Smooth muscle cell (in vitro differentiated cells): ENCODE data around the gene CDKN2B-AS1. TPM values are rescaled to one million over a fixed set of nuclear protein-coding genes. Genes with fewer than 3 reads are reported as not detected.
"Not testable (repeated sequence)": the region's sequence is repeated elsewhere in the genome, so short reads cannot be mapped to it uniquely, and the experiment has no call there.

ENCODE experiments used
- DNase-seq: peaks from one replicate; lab custom pipeline; 2025; ENCODE audit not compliant: unreplicated experiment; lab: John Stamatoyannopoulos, UW
- H2AFZ ChIP-seq: fragments of 200-600 bp; sonication (generic); 2 replicates; pipeline ENCODE4 v1.6.0; 2016; ENCODE audit warnings: antibody characterized with exemption, low read depth, mild to moderate bottlenecking
- H3F3A ChIP-seq: fragments of 200-600 bp; sonication (generic); 2 replicates; pipeline ENCODE4 v1.6.0; 2017; ENCODE audit warnings: antibody characterized with exemption, low read depth
- H3K27ac ChIP-seq: fragments of 200-600 bp; sonication (generic); 2 replicates; pipeline ENCODE4 v1.5.1; 2016; ENCODE audit warnings: low read depth, mild to moderate bottlenecking
- H3K27me3 ChIP-seq: fragments of 200-600 bp; sonication (generic); 2 replicates; pipeline ENCODE4 v1.6.1; 2016; ENCODE audit warnings: low read depth, mild to moderate bottlenecking
- H3K36me3 ChIP-seq: fragments of 200-600 bp; sonication (generic); 2 replicates; pipeline ENCODE4 v1.5.1; 2016; ENCODE audit warnings: low read depth
- H3K4me1 ChIP-seq: fragments of 200-600 bp; sonication (generic); 2 replicates; pipeline ENCODE4 v1.5.1; 2016; ENCODE audit warnings: low read depth
- H3K4me2 ChIP-seq: fragments of 200-600 bp; sonication (generic); 2 replicates; pipeline ENCODE4 v1.6.0; 2016; ENCODE audit warnings: mild to moderate bottlenecking
- H3K4me3 ChIP-seq: fragments of 200-600 bp; sonication (generic); 2 replicates; pipeline ENCODE4 v1.5.1; 2016; ENCODE audit warnings: mild to moderate bottlenecking
- H3K79me2 ChIP-seq: fragments of 200-600 bp; sonication (generic); 2 replicates; pipeline ENCODE4 v1.6.0; 2016; ENCODE audit warnings: low read depth, mild to moderate bottlenecking
- H3K9ac ChIP-seq: fragments of 200-600 bp; sonication (generic); 2 replicates; pipeline ENCODE4 v1.6.0; 2016; ENCODE audit warnings: low read depth
- H3K9me3 ChIP-seq: fragments of 200-600 bp; sonication (generic); replicated peaks from 2 replicates; pipeline ENCODE4 v1.5.1; 2016; ENCODE audit warnings: low read depth
- H4K20me1 ChIP-seq: fragments of 200-600 bp; sonication (generic); 2 replicates; pipeline ENCODE4 v1.6.0; 2016; ENCODE audit warnings: low read depth
- WGBS: methylation state at CpG from one replicate; pipeline ENCODE4 v1.1.7; 2016; ENCODE audit warnings: low lambda C conversion rate; 5-methylcytosine and 5-hydroxymethylcytosine counted together
- polyA plus RNA-seq: library from polyadenylated mRNA; unstranded; fragments of >200 nt; fragmentation: Nextera tagmentation; extraction: Ambion mirVana; gene quantifications from 2 replicates; pipeline ENCODE4 v1.2.1, GENCODE V29; 2016
- total RNA-seq: library from RNA; depleted of rRNA; stranded (reverse); fragments of >200 nt; gene quantifications from 2 replicates; pipeline ENCODE4 v1.2.3, GENCODE V29; 2014
- TF ChIP-seq, protein P1 (sequence below): fragments of 200-600 bp; sonication (generic); IDR thresholded peaks from 2 replicates; pipeline ENCODE4 v1.5.1; 2017; ENCODE audit warnings: borderline replicate concordance, mild to moderate bottlenecking, antibody characterized with exemption; ENCODE audit not compliant: insufficient read depth, poor library complexity, severe bottlenecking

CDKN2B-AS1 gene
- total RNA-seq = 23.7 and 38.5 TPM in 2 replicates
- polyA plus RNA-seq = 31.7 and 32.7 TPM in 2 replicates

DNA sequence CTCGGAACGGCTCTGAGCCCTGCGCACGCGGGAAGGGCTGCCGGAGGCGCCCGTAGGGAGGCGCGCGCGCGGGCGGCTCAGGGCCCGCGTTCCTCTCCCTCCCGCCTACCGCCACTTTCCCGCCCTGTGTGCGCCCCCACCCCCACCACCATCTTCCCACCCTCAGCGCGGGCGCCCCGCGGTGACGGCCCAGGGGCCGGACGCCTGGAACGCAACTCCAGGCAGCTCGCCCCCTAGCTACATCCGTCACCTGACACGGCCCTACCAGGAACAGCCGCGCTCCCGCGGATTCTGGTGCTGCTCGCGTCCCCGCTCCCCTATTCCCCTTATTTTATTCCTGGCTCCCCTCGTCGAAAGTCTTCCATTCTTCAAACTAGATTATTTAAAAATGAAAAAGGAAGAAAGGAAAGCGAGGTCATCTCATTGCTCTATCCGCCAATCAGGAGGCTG lies at the start of gene CDKN2B-AS1:
Gene CDKN2B-AS1, plus strand, starts transcription at position 236 of the 450 bp plus-strand sequence.
- Histone ChIP-seq H2AFZ (peak within 1 kb of the TSS; percentile 89), H3K27me3 (peaks cover 22% of the 10 kb centered on the region), H4K20me1 (no peaks in the 10 kb centered on the region), H3K27ac (peak within 1 kb of the TSS; percentile 90), H3K36me3 (no peaks in the 10 kb centered on the region), H3K4me3 (peak within 1 kb of the TSS; percentile 84), H3K4me2 (peak within 1 kb of the TSS; percentile 83), H3K9me3 (no peaks in the 10 kb centered on the region), H3K4me1 (peaks cover 16% of the 10 kb centered on the region), H3K9ac (peak within 1 kb of the TSS; percentile 89), H3K79me2 (peaks cover 34% of the 10 kb centered on the region), H3F3A (peaks cover 8% of the 10 kb centered on the region)
- TF ChIP-seq, protein P1, sequence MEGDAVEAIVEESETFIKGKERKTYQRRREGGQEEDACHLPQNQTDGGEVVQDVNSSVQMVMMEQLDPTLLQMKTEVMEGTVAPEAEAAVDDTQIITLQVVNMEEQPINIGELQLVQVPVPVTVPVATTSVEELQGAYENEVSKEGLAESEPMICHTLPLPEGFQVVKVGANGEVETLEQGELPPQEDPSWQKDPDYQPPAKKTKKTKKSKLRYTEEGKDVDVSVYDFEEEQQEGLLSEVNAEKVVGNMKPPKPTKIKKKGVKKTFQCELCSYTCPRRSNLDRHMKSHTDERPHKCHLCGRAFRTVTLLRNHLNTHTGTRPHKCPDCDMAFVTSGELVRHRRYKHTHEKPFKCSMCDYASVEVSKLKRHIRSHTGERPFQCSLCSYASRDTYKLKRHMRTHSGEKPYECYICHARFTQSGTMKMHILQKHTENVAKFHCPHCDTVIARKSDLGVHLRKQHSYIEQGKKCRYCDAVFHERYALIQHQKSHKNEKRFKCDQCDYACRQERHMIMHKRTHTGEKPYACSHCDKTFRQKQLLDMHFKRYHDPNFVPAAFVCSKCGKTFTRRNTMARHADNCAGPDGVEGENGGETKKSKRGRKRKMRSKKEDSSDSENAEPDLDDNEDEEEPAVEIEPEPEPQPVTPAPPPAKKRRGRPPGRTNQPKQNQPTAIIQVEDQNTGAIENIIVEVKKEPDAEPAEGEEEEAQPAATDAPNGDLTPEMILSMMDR = peak; percentile 4
- WGBS = under 1% methylated on average over 23 of the region's 43 CpGs
- no peak for DNase-seq

DNA sequence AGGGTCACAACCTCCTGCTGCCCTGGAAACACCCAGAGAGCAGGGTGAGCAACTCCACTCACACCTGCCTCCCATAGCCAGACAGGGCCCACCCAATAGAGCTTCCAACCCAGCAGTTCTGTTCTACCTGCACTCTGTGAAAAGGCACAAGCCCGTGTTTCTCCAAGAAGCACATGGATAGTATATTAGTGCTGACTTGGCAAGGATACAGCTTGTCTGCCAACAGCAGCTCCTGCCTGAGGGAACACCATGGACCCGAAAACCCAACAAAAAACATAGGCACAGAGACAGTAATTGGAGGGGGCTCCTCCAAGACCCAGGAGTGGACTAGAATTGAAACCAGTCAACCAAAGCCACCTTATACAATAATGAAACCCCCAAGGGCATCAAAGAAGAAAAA lies 49.0 kb upstream of the CDKN2B-AS1 start:
- Histone ChIP-seq H3F3A (no peaks in the 10 kb centered on the region), H4K20me1 (no peaks in the 10 kb centered on the region), H2AFZ (no peak overlapping the region), H3K9ac (no peak overlapping the region), H3K9me3 (no peaks in the 10 kb centered on the region), H3K79me2 (no peaks in the 10 kb centered on the region), H3K4me3 (no peak overlapping the region), H3K4me2 (no peak overlapping the region), H3K36me3 (no peaks in the 10 kb centered on the region), H3K27ac (no peak overlapping the region), H3K4me1 (no peaks in the 10 kb centered on the region), H3K27me3 (no peaks in the 10 kb centered on the region)
- WGBS = 88% methylated on average over 2 of the region's 2 CpGs
- TF ChIP-seq, protein P1 = no peak
- DNase-seq = no peak

DNA sequence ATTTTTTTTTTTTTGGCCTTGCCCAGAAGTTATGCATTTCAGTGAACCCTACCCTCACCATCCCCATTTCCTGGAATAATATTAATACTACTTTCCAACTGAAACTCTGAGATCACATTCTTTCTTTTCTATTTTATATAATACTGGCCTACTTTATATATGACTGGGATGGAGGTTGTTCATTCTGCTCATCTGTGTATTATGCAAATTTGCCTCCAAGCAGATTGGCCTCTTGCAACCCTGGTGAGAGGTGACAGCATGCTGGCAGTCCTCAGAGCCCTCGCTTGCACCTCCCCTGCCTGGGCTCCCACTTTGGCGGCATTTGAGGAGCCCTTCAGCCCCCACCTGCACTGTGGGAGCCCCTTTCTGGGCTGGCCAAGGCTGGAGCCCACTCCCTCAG lies 35.8 kb upstream of the CDKN2B-AS1 start:
- no peaks in the 10 kb centered on the region for H4K20me1 ChIP-seq
- no peak overlapping the region for H3K4me3 ChIP-seq
- no peaks in the 10 kb centered on the region for H3K79me2 ChIP-seq
- no peak overlapping the region for H2AFZ ChIP-seq
- no peaks in the 10 kb centered on the region for H3K9me3 ChIP-seq
- H3K36me3 ChIP-seq = no peaks in the 10 kb centered on the region
- peaks cover 8% of the 10 kb centered on the region for H3K27me3 ChIP-seq
- WGBS = 90% methylated on average over 2 of the region's 2 CpGs
- no peak for DNase-seq
- TF ChIP-seq, protein P1 = no peak
- no peaks in the 10 kb centered on the region for H3F3A ChIP-seq
- H3K4me2 ChIP-seq = no peak overlapping the region
- H3K27ac ChIP-seq = no peak overlapping the region
- H3K9ac ChIP-seq = no peak overlapping the region
- no peaks in the 10 kb centered on the region for H3K4me1 ChIP-seq

DNA sequence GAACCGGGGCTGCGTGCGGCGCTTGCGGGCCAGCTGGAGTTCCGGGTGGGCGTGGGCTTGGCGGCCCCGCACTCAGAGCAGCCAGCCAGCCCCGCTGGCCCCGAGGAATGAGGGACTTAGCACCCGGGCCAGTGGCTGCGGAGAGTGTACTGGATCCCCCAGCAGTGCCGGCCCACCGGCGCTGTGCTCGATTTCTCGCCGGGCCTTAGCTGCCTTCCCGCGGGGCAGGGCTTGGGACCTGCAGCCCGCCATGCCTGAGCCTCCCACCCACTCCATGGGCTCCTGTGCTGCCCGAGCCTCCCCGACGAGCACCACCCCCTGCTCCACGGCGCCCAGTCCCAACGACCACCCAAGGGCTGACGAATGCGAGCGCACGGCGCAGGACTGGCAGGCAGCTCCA lies 35.3 kb upstream of the CDKN2B-AS1 start:
- not testable (repeated sequence) for H3K27ac ChIP-seq, H3K4me3 ChIP-seq, H3K9me3 ChIP-seq, H3F3A ChIP-seq, H4K20me1 ChIP-seq, H3K36me3 ChIP-seq, H2AFZ ChIP-seq, H3K79me2 ChIP-seq, H3K9ac ChIP-seq, DNase-seq, H3K4me2 ChIP-seq, H3K4me1 ChIP-seq
- 97% methylated on average over 22 of the region's 33 CpGs for WGBS
- peaks cover 12% of the 10 kb centered on the region for H3K27me3 ChIP-seq
